ENCODE measurements around the gene TTC7B. TPM values are rescaled to one million over a fixed set of nuclear protein-coding genes. Genes with fewer than 3 reads are reported as not detected.
"Not testable (repeated sequence)": the region's sequence is repeated elsewhere in the genome, so short reads cannot be mapped to it uniquely, and the experiment has no call there.

TTC7B gene
- 10 to 100 TPM; 23.1 to 35.4 TPM for total RNA-seq
- 10 to 100 TPM; 73.8 to 85.0 TPM for polyA plus RNA-seq (ENCODE audit: insufficient read length in 2 of 2)
- long read RNA-seq, donor 1, full-length matches to known transcripts, result 5 of 5 reads
- long read RNA-seq, donor 1, partial matches to known transcripts, result 0 of 5 reads
- long read RNA-seq, donor 1, other reads (novel, unspliced or antisense), result 0 of 5 reads
- long read RNA-seq, donor 2, result 0 reads
- long read RNA-seq, donor 3, full-length matches to known transcripts, result 1 of 1 reads
- long read RNA-seq, donor 3, partial matches to known transcripts, result 0 of 1 reads
- long read RNA-seq, donor 3, other reads (novel, unspliced or antisense), result 0 of 1 reads
- long read RNA-seq, donor 4, full-length matches to known transcripts, result 2 of 2 reads
- long read RNA-seq, donor 4, partial matches to known transcripts, result 0 of 2 reads
- long read RNA-seq, donor 4, other reads (novel, unspliced or antisense), result 0 of 2 reads

GRCh38 chr14:90815822-90816662 is at the start of gene TTC7B:
TTC7B (minus strand) TSS chr14:90816430; CDS start chr14:90816295, 135 bp downstream.
- under 1% methylated on average over 103 of the region's 111 CpGs for WGBS (ENCODE audit: insufficient coverage)
- H3K9me3 ChIP-seq (ENCODE audit: control insufficient read depth, insufficient read depth, low read length), result no peaks in the 10 kb centered on the region
- peak within 1 kb of the TSS; percentile 61 for H3K4me3 ChIP-seq (ENCODE audit: low read depth, low read length)
- no peak within 1 kb of the TSS for H3K27ac ChIP-seq (ENCODE audit: low read depth, low read length)
- H3K4me1 ChIP-seq (ENCODE audit: control insufficient read depth, insufficient read depth, low read length), result peaks cover 26% of the 10 kb centered on the region
- no peaks in the 10 kb centered on the region for H3K27me3 ChIP-seq (ENCODE audit: control insufficient read depth, insufficient read depth, low read length)
- peak in 3 of 6 donors; percentile 33 to 74 (median 65) for DNase-seq (ENCODE audit: low read depth in 4 of 6, low spot score in 6 of 6)
- no peaks in the 10 kb centered on the region for H3K36me3 ChIP-seq (ENCODE audit: control insufficient read depth, insufficient read depth, low read length)

GRCh38 chr14:90864741-90865140 is 48.5 kb upstream of the TTC7B start:
- Histone ChIP-seq H3K36me3 (ENCODE audit: control insufficient read depth, insufficient read depth, low read length) (no peaks in the 10 kb centered on the region), H3K27ac (ENCODE audit: low read depth, low read length) (no peak overlapping the region), H3K9me3 (ENCODE audit: control insufficient read depth, insufficient read depth, low read length) (no peaks in the 10 kb centered on the region), H3K4me3 (ENCODE audit: low read depth, low read length) (no peak overlapping the region), H3K4me1 (ENCODE audit: control insufficient read depth, insufficient read depth, low read length) (no peaks in the 10 kb centered on the region), H3K27me3 (ENCODE audit: control insufficient read depth, insufficient read depth, low read length) (no peaks in the 10 kb centered on the region)
- DNase-seq (ENCODE audit: low read depth in 4 of 6, low spot score in 6 of 6), result no peak
- 100% methylated on average over 2 of the region's 2 CpGs for WGBS (ENCODE audit: insufficient coverage)

- Histone ChIP-seq H3K9me3 (ENCODE audit: control insufficient read depth, insufficient read depth, low read length) (no peaks in the 10 kb centered on the region), H3K27me3 (ENCODE audit: control insufficient read depth, insufficient read depth, low read length) (no peaks in the 10 kb centered on the region), H3K4me3 (ENCODE audit: low read depth, low read length) (no peak overlapping the region), H3K27ac (ENCODE audit: low read depth, low read length) (no peak overlapping the region), H3K36me3 (ENCODE audit: control insufficient read depth, insufficient read depth, low read length) (no peaks in the 10 kb centered on the region), H3K4me1 (ENCODE audit: control insufficient read depth, insufficient read depth, low read length) (no peaks in the 10 kb centered on the region)
- DNase-seq (ENCODE audit: low read depth in 4 of 6, low spot score in 6 of 6), result no peak
- WGBS (ENCODE audit: insufficient coverage), result 83% methylated on average over 3 of the region's 5 CpGs
Measured at GRCh38 chr14:90858511-90858910, 42.3 kb upstream of the TTC7B start.

- H3K36me3 ChIP-seq (ENCODE audit: control insufficient read depth, insufficient read depth, low read length), result no peaks in the 10 kb centered on the region
- no peak for DNase-seq (ENCODE audit: low read depth in 4 of 6, low spot score in 6 of 6)
- no peak overlapping the region for H3K4me3 ChIP-seq (ENCODE audit: low read depth, low read length)
- 73% methylated on average over 2 of the region's 6 CpGs for WGBS (ENCODE audit: insufficient coverage)
- H3K27ac ChIP-seq (ENCODE audit: low read depth, low read length), result no peak overlapping the region
- no peaks in the 10 kb centered on the region for H3K9me3 ChIP-seq (ENCODE audit: control insufficient read depth, insufficient read depth, low read length)
- H3K27me3 ChIP-seq (ENCODE audit: control insufficient read depth, insufficient read depth, low read length), result no peaks in the 10 kb centered on the region
- H3K4me1 ChIP-seq (ENCODE audit: control insufficient read depth, insufficient read depth, low read length), result no peaks in the 10 kb centered on the region
Measured at GRCh38 chr14:90857866-90858265, 41.6 kb upstream of the TTC7B start.

- not testable (repeated sequence) for H3K36me3 ChIP-seq (ENCODE audit: control insufficient read depth, insufficient read depth, low read length); H3K9me3 ChIP-seq (ENCODE audit: control insufficient read depth, insufficient read depth, low read length); H3K27me3 ChIP-seq (ENCODE audit: control insufficient read depth, insufficient read depth, low read length); DNase-seq (ENCODE audit: low read depth in 4 of 6, low spot score in 6 of 6); H3K4me1 ChIP-seq (ENCODE audit: control insufficient read depth, insufficient read depth, low read length); H3K27ac ChIP-seq (ENCODE audit: low read depth, low read length); H3K4me3 ChIP-seq (ENCODE audit: low read depth, low read length)
- no CpG with 5 or more reads among the region's 5 CpGs for WGBS (ENCODE audit: insufficient coverage)
Measured at GRCh38 chr14:90856115-90856514, 39.9 kb upstream of the TTC7B start.

GRCh38 chr14:90853116-90853515 is 36.9 kb upstream of the TTC7B start:
- Histone ChIP-seq H3K4me1 (ENCODE audit: control insufficient read depth, insufficient read depth, low read length) (peaks cover 4% of the 10 kb centered on the region), H3K27me3 (ENCODE audit: control insufficient read depth, insufficient read depth, low read length) (no peaks in the 10 kb centered on the region), H3K36me3 (ENCODE audit: control insufficient read depth, insufficient read depth, low read length) (no peaks in the 10 kb centered on the region), H3K9me3 (ENCODE audit: control insufficient read depth, insufficient read depth, low read length) (no peaks in the 10 kb centered on the region), H3K27ac (ENCODE audit: low read depth, low read length) (no peak overlapping the region), H3K4me3 (ENCODE audit: low read depth, low read length) (no peak overlapping the region)
- DNase-seq (ENCODE audit: low read depth in 4 of 6, low spot score in 6 of 6), result no peak

- H3K9me3 ChIP-seq (ENCODE audit: control insufficient read depth, insufficient read depth, low read length), result no peaks in the 10 kb centered on the region
- no CpG with 5 or more reads among the region's 5 CpGs for WGBS (ENCODE audit: insufficient coverage)
- peaks cover 4% of the 10 kb centered on the region for H3K4me1 ChIP-seq (ENCODE audit: control insufficient read depth, insufficient read depth, low read length)
- H3K4me3 ChIP-seq (ENCODE audit: low read depth, low read length), result no peak overlapping the region
- H3K27me3 ChIP-seq (ENCODE audit: control insufficient read depth, insufficient read depth, low read length), result no peaks in the 10 kb centered on the region
- H3K27ac ChIP-seq (ENCODE audit: low read depth, low read length), result no peak overlapping the region
- no peaks in the 10 kb centered on the region for H3K36me3 ChIP-seq (ENCODE audit: control insufficient read depth, insufficient read depth, low read length)
- DNase-seq (ENCODE audit: low read depth in 4 of 6, low spot score in 6 of 6), result peak in 1 of 6 donors; percentile 19
Measured at GRCh38 chr14:90851327-90852036, 35.3 kb upstream of the TTC7B start.

GRCh38 chr14:90850487-90850886 is 34.3 kb upstream of the TTC7B start:
- Histone ChIP-seq H3K9me3 (ENCODE audit: control insufficient read depth, insufficient read depth, low read length) (no peaks in the 10 kb centered on the region), H3K4me3 (ENCODE audit: low read depth, low read length) (no peak overlapping the region), H3K27ac (ENCODE audit: low read depth, low read length) (no peak overlapping the region), H3K4me1 (ENCODE audit: control insufficient read depth, insufficient read depth, low read length) (peaks cover 4% of the 10 kb centered on the region), H3K27me3 (ENCODE audit: control insufficient read depth, insufficient read depth, low read length) (no peaks in the 10 kb centered on the region), H3K36me3 (ENCODE audit: control insufficient read depth, insufficient read depth, low read length) (peaks cover 1% of the 10 kb centered on the region)
- peak in 1 of 6 donors; percentile 9 for DNase-seq (ENCODE audit: low read depth in 4 of 6, low spot score in 6 of 6)
- 57% methylated on average over 2 of the region's 3 CpGs for WGBS (ENCODE audit: insufficient coverage)

- DNase-seq (ENCODE audit: low read depth in 4 of 6, low spot score in 6 of 6), result no peak
- 93% methylated on average over 3 of the region's 7 CpGs for WGBS (ENCODE audit: insufficient coverage)
- H3K4me1 ChIP-seq (ENCODE audit: control insufficient read depth, insufficient read depth, low read length), result peaks cover 4% of the 10 kb centered on the region
- H3K27me3 ChIP-seq (ENCODE audit: control insufficient read depth, insufficient read depth, low read length), result no peaks in the 10 kb centered on the region
- H3K27ac ChIP-seq (ENCODE audit: low read depth, low read length), result no peak overlapping the region
- no peaks in the 10 kb centered on the region for H3K9me3 ChIP-seq (ENCODE audit: control insufficient read depth, insufficient read depth, low read length)
- H3K36me3 ChIP-seq (ENCODE audit: control insufficient read depth, insufficient read depth, low read length), result peaks cover 2% of the 10 kb centered on the region
- no peak overlapping the region for H3K4me3 ChIP-seq (ENCODE audit: low read depth, low read length)
Measured at GRCh38 chr14:90849787-90850444, 33.7 kb upstream of the TTC7B start.
